HEK293T (cell line): Measurements from ENCODE around the gene ADGRE3.

ENCODE experiments used
- HDGF ChIP-seq: fragments of 450-650 bp; IDR thresholded peaks from 2 replicates; pipeline ENCODE4 v1.6.1; 2017; ENCODE audit warnings: antibody characterized with exemption, borderline replicate concordance
- ZNF384 ChIP-seq: fragments of 450-650 bp; IDR thresholded peaks from 2 replicates; pipeline ENCODE4 v1.6.1; 2016

GRCh38 chr19:14672188-14672872, 2.3 kb downstream of the ADGRE3 start:
- TF ChIP-seq ZNF384 (no peak), HDGF (no peak)
